Measurements from ENCODE around the gene POLR1D. TPM values are rescaled to one million over a fixed set of nuclear protein-coding genes. Genes with fewer than 3 reads are reported as not detected.
"Not testable (repeated sequence)": the region's sequence is repeated elsewhere in the genome, so short reads cannot be mapped to it uniquely, and the experiment has no call there.

POLR1D gene
- total and polyA plus RNA-seq, 10 donors: 64.2 to 134 (median 104) TPM

DNA sequence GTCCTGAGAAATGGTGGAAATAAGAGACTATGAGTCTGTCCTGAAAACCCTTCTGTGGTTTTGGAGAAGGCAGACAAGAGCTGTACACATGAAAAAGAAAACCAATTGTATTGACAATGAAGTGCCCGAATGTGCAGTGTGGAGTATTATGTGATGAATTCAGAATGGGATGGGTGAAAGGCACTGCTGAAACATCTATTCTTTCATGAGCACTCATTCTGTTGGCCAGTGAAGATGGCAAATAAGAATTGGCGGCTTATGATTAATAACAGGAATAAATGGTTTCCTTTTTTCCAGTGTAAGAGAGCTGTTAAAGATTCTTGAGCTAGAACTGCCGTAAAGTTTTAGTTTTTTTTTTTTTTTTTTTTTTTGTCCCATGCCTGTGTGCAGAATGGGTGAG lies 5.7 kb downstream of the POLR1D start:
- peaks cover 7 to 72% (median 27%) of the 10 kb centered on the region in 6 donors for H3K4me1 ChIP-seq
- H3K9me3 ChIP-seq: no peaks in the 10 kb centered on the region
- no peak overlapping the region for H3K27ac ChIP-seq
- H3K36me3 ChIP-seq: peaks cover 0 to 42% (median 6%) of the 10 kb centered on the region in 6 donors
- TF ChIP-seq, protein P1, sequence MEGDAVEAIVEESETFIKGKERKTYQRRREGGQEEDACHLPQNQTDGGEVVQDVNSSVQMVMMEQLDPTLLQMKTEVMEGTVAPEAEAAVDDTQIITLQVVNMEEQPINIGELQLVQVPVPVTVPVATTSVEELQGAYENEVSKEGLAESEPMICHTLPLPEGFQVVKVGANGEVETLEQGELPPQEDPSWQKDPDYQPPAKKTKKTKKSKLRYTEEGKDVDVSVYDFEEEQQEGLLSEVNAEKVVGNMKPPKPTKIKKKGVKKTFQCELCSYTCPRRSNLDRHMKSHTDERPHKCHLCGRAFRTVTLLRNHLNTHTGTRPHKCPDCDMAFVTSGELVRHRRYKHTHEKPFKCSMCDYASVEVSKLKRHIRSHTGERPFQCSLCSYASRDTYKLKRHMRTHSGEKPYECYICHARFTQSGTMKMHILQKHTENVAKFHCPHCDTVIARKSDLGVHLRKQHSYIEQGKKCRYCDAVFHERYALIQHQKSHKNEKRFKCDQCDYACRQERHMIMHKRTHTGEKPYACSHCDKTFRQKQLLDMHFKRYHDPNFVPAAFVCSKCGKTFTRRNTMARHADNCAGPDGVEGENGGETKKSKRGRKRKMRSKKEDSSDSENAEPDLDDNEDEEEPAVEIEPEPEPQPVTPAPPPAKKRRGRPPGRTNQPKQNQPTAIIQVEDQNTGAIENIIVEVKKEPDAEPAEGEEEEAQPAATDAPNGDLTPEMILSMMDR (IDR thresholded peaks at IDR 0.05 in 8 of 11, conservative IDR thresholded peaks at IDR 0.05 in 3 of 11): no peak
- TF ChIP-seq POLR2AphosphoS5 (IDR thresholded peaks at IDR 0.05): no peak
- no peak for TF ChIP-seq POLR2A (IDR thresholded peaks at IDR 0.05)
- intact Hi-C loops (cut with DNase I; ENCODE audit: low total_unique reads): loop anchor here (10.0 kb wide), 1 partner anchor 173 kb away; the partner anchor contains the start of gene MTIF3
- no peaks in the 10 kb centered on the region for H3K27me3 ChIP-seq (replicated peaks in 1 of 7)
- 73 to 86% (median 77%) methylated on average over 3 of the region's 3 CpGs for WGBS, 5 donors
- DNase-seq: no peak
- no peak overlapping the region for H3K4me3 ChIP-seq

DNA sequence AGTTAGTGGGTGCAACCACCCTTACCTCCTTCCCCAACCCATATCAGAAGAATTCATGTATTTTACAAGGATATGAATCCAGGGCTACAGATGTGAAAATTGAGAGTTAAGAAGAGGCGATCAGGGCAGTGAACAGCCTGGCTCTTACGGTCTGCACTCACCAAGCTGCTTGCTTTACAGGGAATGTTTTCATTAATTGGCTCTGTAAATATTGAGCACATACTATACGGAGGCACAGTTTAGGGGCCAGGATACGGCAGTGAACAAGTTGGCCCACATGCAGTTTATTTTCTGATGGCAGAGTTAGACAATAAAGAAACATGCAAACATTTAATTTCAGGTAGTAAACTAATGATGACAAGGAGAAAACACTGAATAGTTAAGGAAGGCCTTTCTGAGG lies 6.4 kb downstream of the POLR1D start:
- H3K9me3 ChIP-seq: no peaks in the 10 kb centered on the region
- no peak overlapping the region for H3K4me3 ChIP-seq
- intact Hi-C loops (cut with DNase I; ENCODE audit: low total_unique reads): loop anchor here (10.0 kb wide), 1 partner anchor 173 kb away; the partner anchor contains the start of gene MTIF3
- 70 to 94% (median 83%) methylated on average over 4 of the region's 4 CpGs for WGBS, 5 donors
- H3K4me1 ChIP-seq: peaks cover under 1 to 65% (median 20%) of the 10 kb centered on the region in 6 donors
- no peaks in the 10 kb centered on the region for H3K27me3 ChIP-seq (replicated peaks in 1 of 7)
- TF ChIP-seq, protein P1 (IDR thresholded peaks at IDR 0.05 in 8 of 11, conservative IDR thresholded peaks at IDR 0.05 in 3 of 11): no peak
- TF ChIP-seq POLR2AphosphoS5 (IDR thresholded peaks at IDR 0.05) (no peak), POLR2A (IDR thresholded peaks at IDR 0.05) (no peak)
- H3K36me3 ChIP-seq: peaks cover 0 to 49% (median 6%) of the 10 kb centered on the region in 6 donors
- no peak for DNase-seq
- H3K27ac ChIP-seq: no peak overlapping the region

DNA sequence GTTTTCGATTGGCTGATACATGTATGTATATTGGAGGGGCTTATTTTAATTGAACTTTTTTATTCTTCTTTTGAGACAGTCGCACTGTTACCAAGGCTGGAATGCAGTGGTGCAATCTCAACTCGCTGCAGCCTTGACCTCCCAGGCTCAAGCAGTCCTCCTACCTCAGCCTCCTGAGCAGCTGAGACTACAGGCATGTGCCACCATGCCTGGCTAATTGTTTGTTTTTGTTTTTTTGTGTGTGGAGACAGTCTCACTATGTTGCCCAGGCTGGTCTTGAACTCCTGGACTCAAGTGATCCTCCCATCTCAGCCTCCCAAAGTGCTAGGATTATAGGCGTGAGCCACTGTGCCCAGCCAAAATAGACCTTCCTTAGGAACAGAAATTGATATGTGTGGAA lies 7.1 kb downstream of the POLR1D start:
- 94 to 99% (median 97%) methylated on average over 4 of the region's 4 CpGs for WGBS, 5 donors
- not testable (repeated sequence) for H3K9me3 ChIP-seq; H3K27me3 ChIP-seq (replicated peaks in 1 of 7); H3K4me3 ChIP-seq; H3K27ac ChIP-seq; DNase-seq
- H3K36me3 ChIP-seq: peaks cover 0 to 54% (median 4%) of the 10 kb centered on the region in 6 donors
- H3K4me1 ChIP-seq: peaks cover 0 to 60% (median 14%) of the 10 kb centered on the region in 6 donors
- intact Hi-C loops (cut with DNase I; ENCODE audit: low total_unique reads): loop anchor here (10.0 kb wide), 1 partner anchor 174 kb away; the partner anchor contains the start of gene MTIF3

DNA sequence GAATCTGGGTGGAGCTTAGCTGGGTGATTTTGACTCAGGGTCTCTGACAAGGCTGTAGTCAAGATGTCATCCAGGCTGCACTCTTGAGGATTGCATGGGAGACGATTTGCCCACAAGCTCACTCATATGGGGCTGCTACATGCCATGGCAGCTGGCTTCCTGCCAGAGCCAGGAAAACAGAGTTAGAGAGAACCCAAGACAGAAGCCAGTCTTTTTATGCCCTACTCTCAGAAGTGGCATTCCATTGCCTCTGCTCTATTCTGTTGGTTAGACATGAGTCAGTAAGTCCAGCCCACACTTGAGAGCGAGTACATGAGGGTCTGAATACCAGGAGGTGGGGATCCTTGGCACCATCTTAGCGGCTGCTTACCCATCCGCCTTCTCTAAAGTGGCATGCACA lies 9.5 kb downstream of the POLR1D start:
- H3K4me1 ChIP-seq: peaks cover 0 to 51% (median 6%) of the 10 kb centered on the region in 6 donors
- H3K36me3 ChIP-seq: peaks cover 0 to 53% (median 2%) of the 10 kb centered on the region in 6 donors
- no peak overlapping the region for H3K27ac ChIP-seq
- no peaks in the 10 kb centered on the region for H3K27me3 ChIP-seq (replicated peaks in 1 of 7)
- no peak overlapping the region for H3K4me3 ChIP-seq
- TF ChIP-seq POLR2A (IDR thresholded peaks at IDR 0.05) (no peak), POLR2AphosphoS5 (IDR thresholded peaks at IDR 0.05) (no peak)
- TF ChIP-seq, protein P1 (IDR thresholded peaks at IDR 0.05 in 8 of 11, conservative IDR thresholded peaks at IDR 0.05 in 3 of 11): no peak
- WGBS, 5 donors: 74 to 99% (median 95%) methylated on average over 4 of the region's 4 CpGs
- no peak for DNase-seq
- intact Hi-C loops (cut with DNase I; ENCODE audit: low total_unique reads): no loop called here
- no peaks in the 10 kb centered on the region for H3K9me3 ChIP-seq

All from spleen (tissue), 11 donors.